SU-DHL-6 (cell line): ENCODE measurements around the gene PDE7B.

Experiments
- CTCF ChIP-seq: fragments of 200-600 bp; sonication (generic); IDR thresholded peaks from one replicate; pipeline ENCODE4 v1.5.1; 2017; ENCODE audit warnings: antibody characterized with exemption, mild to moderate bottlenecking, low read length, moderate library complexity; ENCODE audit not compliant: insufficient read depth, poor library complexity, severe bottlenecking
- EZH2phosphoT487 ChIP-seq: fragments of 200-600 bp; sonication (generic), shearing (Covaris generic); conservative IDR thresholded peaks from 2 replicates; pipeline ENCODE4 v1.6.1; 2018; ENCODE audit warnings: mild to moderate bottlenecking, antibody characterized with exemption, low read length, moderate library complexity, mixed read lengths

DNA sequence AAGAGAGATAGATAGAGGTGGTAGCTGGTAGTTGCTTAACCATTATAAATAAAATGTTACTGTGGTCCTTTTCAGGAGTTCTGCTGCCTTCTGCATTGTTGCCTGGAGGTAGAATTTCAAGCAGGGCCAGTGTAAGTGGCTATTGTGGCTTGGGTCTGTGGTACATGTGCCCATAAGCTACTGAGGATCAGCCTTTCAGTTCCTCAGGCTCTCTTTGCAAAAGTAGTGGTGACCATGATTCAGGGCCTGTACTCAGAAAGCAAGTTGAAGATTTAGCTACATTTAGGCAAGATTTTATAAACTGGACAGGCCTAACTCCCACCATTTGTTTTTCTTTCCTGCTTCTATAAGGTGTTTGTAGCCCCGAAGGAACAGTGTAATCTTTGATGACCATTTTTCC lies 199.0 kb downstream of the PDE7B start:
- TF ChIP-seq CTCF, result no peak
- TF ChIP-seq EZH2phosphoT487, result no peak
